Measurements from ENCODE around the gene DMKN. TPM values are rescaled to one million over a fixed set of nuclear protein-coding genes. Genes with fewer than 3 reads are reported as not detected.

The DMKN gene
- total and polyA plus RNA-seq, 2 of the 8 experiments (the other 6 are each of a cell fraction or from before 2014, with no cell fraction given) = 290 to 330 TPM

- H2AFZ ChIP-seq (ENCODE audit: low read length) = no peak overlapping the region
- H4K8ac ChIP-seq (ENCODE audit: extremely low read depth, insufficient read depth, low read length) = no peak overlapping the region
- no peak overlapping the region for H2BK15ac ChIP-seq (ENCODE audit: low read length)
- H4K5ac ChIP-seq (ENCODE audit: insufficient read length, low read depth, low read length) = no peak overlapping the region
- ChIA-PET POLR2A (ENCODE audit: partially characterized antibody) (interaction anchor here (0.7 to 3.8 kb wide), 3 partner anchors 12 to 17 kb away, joined by 3 to 20 read pairs (median 5); no protein-coding TSS in a partner anchor), CTCF (ENCODE audit: partially characterized antibody) (interaction anchor here (0.8 to 3.1 kb wide), 6 partner anchors 11 to 141 kb away, joined by 3 to 32 read pairs (median 7); no protein-coding TSS in a partner anchor)
- no peak overlapping the region for H3K56ac ChIP-seq (replicated peaks; ENCODE audit: insufficient read length, low read depth, low read length)
- no peak overlapping the region for H3K4ac ChIP-seq (replicated peaks; ENCODE audit: insufficient read length, low read depth, low read length)
- no peak overlapping the region for H2BK12ac ChIP-seq (ENCODE audit: low read depth, low read length)
- TF ChIP-seq EP300 (IDR thresholded peaks at IDR 0.05; ENCODE audit: borderline replicate concordance in 1 of 2, low read depth in 2 of 2, low read length in 2 of 2) (no peak), PHF8 (conservative IDR thresholded peaks at IDR 0.05; ENCODE audit: low read depth, low read length) (no peak), SRF (IDR thresholded peaks at IDR 0.05; ENCODE audit: low read depth, low read length) (no peak), RFX5 (IDR thresholded peaks at IDR 0.05; ENCODE audit: borderline replicate concordance, low read depth, low read length) (no peak), POU5F1 (IDR thresholded peaks at IDR 0.05; ENCODE audit: low read depth, low read length) (no peak), SUZ12 (IDR thresholded peaks at IDR 0.05; ENCODE audit: low read length) (no peak), JUND (IDR thresholded peaks at IDR 0.05; ENCODE audit: low read length) (no peak), SIN3A (conservative IDR thresholded peaks at IDR 0.05 in 1 of 2, IDR thresholded peaks at IDR 0.05 in 1 of 2; ENCODE audit: low read depth in 1 of 2, low read length in 2 of 2) (no peak), EZH2 (IDR thresholded peaks at IDR 0.05; ENCODE audit: low read depth, low read length, severe bottlenecking) (no peak), SP4 (IDR thresholded peaks at IDR 0.05; ENCODE audit: low read length) (no peak), TCF12 (IDR thresholded peaks at IDR 0.05; ENCODE audit: low read depth, low read length) (no peak), HDAC6 (IDR thresholded peaks at IDR 0.05; ENCODE audit: low read depth, low read length) (no peak), USF2 (IDR thresholded peaks at IDR 0.05; ENCODE audit: low read length) (no peak)
- H3K27me3 ChIP-seq (replicated peaks in 1 of 4; ENCODE audit: control insufficient read depth in 3 of 4, extremely low read depth in 1 of 4, insufficient read depth in 3 of 4, low read length in 3 of 4) = no peaks in the 10 kb centered on the region; a peak in 1 of 7 replicates
- H2BK5ac ChIP-seq (ENCODE audit: low read depth, low read length) = no peak overlapping the region
- H3K79me1 ChIP-seq (ENCODE audit: low read depth, low read length) = no peaks in the 10 kb centered on the region; the same call in 1 of the 2 replicates
- H3K18ac ChIP-seq (ENCODE audit: extremely low read depth, low read length) = no peak overlapping the region
- H3K9me3 ChIP-seq (ENCODE audit: insufficient read depth in 2 of 2, low read depth in 1 of 2, low read length in 1 of 2) = no peaks in the 10 kb centered on the region
- peaks cover 2 to 11% (median 4%) of the 10 kb centered on the region in 4 experiments; a peak in 4 of 8 replicates for H3K36me3 ChIP-seq (ENCODE audit: control insufficient read depth in 2 of 4, insufficient read depth in 4 of 4, low read length in 3 of 4)
- 87% methylated on average over 8 of the region's 9 CpGs; no CpG with 5 or more reads in 1 of the 2 experiments for WGBS, 2 experiments (ENCODE audit: extremely low coverage in 1 of 2, insufficient coverage in 1 of 2, insufficient read length in 1 of 2, insufficient replicate concordance in 2 of 2, low coverage in 1 of 2, low lambda C conversion rate in 2 of 2, missing lambda C conversion rate in 1 of 2)
- no peak overlapping the region for H3K27ac ChIP-seq (ENCODE audit: low read depth, low read length)
- no peak overlapping the region for H3K14ac ChIP-seq (ENCODE audit: insufficient read length)
- H2BK120ac ChIP-seq (replicated peaks; ENCODE audit: low read depth, low read length) = no peak overlapping the region
- H3K23me2 ChIP-seq (ENCODE audit: low read depth, low read length) = no peaks in the 10 kb centered on the region
- no peaks in the 10 kb centered on the region for H3K79me2 ChIP-seq (ENCODE audit: control insufficient read depth in 1 of 2, insufficient read depth in 2 of 2, low read length in 2 of 2)
- H2BK20ac ChIP-seq (ENCODE audit: low read length) = no peak overlapping the region
- H3K4me1 ChIP-seq (replicated peaks in 1 of 4; ENCODE audit: control insufficient read depth in 3 of 4, insufficient read depth in 4 of 4, low read length in 3 of 4) = peaks cover 0 to 5% (median 3%) of the 10 kb centered on the region in 4 experiments; a peak in 3 of 7 replicates
- no peak overlapping the region for H3K4me3 ChIP-seq (ENCODE audit: extremely low read depth in 1 of 4, insufficient read depth in 2 of 4, low read depth in 3 of 4, low read length in 4 of 4)
- no peak overlapping the region for H3K4me2 ChIP-seq (ENCODE audit: insufficient read depth in 1 of 2, low read depth in 2 of 2, low read length in 2 of 2)
- no peak overlapping the region for H3K23ac ChIP-seq (ENCODE audit: insufficient read length)
- peaks cover 0 to 9% of the 10 kb centered on the region in 2 experiments for H4K20me1 ChIP-seq (replicated peaks in 1 of 2; ENCODE audit: control insufficient read depth in 1 of 2, insufficient read depth in 2 of 2, low read length in 2 of 2)
- no peak for FAIRE-seq
- H2AK5ac ChIP-seq (ENCODE audit: low read depth, low read length) = no peak overlapping the region
- no peak overlapping the region for H4K91ac ChIP-seq (replicated peaks; ENCODE audit: insufficient read length, low read length)
- H3K9ac ChIP-seq (replicated peaks in 1 of 4; ENCODE audit: extremely low read depth in 1 of 4, low read depth in 3 of 4, low read length in 3 of 4) = no peak overlapping the region
- DNase-seq (ENCODE audit: low read depth in 1 of 2, low spot score in 2 of 2) = no peak
These were observed 19.5 kb downstream of the DMKN start for GRCh38 chr19:35493971-35494370.

Measured in H1 (cell line).